ENCODE results near the gene ELL. TPM values are rescaled to one million over a fixed set of nuclear protein-coding genes. Genes with fewer than 3 reads are reported as not detected.

ELL gene
- total RNA-seq, 2 experiments from 2014 or later, result 46.2 to 46.8 TPM

GRCh38 chr19:18416778-18417249 lies 105.1 kb downstream of the ELL start:
- DNase-seq, result peak in 11 of 14 experiments; percentile 35 to 89 (median 57)
- peaks cover 11 to 30% of the 10 kb centered on the region in 2 experiments for H3K27me3 ChIP-seq (ENCODE audit: control insufficient read depth in 1 of 2, insufficient read depth in 2 of 2, low read length in 2 of 2)
- Mint-ChIP-seq H3K9me3 (no peaks in the 10 kb centered on the region), H3K36me3 (ENCODE audit: low read depth) (no peaks in the 10 kb centered on the region), H3K27me3 (peaks cover 48% of the 10 kb centered on the region), H3K4me3 (peak overlapping the region; percentile 84), H3K4me1 (ENCODE audit: low read depth) (peaks cover 66% of the 10 kb centered on the region), H3K27ac (peak overlapping the region; percentile 43)
- intact Hi-C loops (cut with DNase I, micrococcal nuclease), result loop anchor here in 1 of 2 experiments (5.0 kb wide), 2 partner anchors 75 to 90 kb away; partner anchors contain the start of gene PGPEP1
- ATAC-seq (ENCODE audit: poor library complexity), result peak; percentile 11
- peak overlapping the region; percentile 54 for H3K4me3 ChIP-seq (ENCODE audit: low read length)
- no peaks in the 10 kb centered on the region for H3K36me3 ChIP-seq (ENCODE audit: insufficient read depth, low read length)
- POLR2A ChIA-PET, result interaction anchor here (0.6 to 9.0 kb wide), 9 partner anchors 12 to 787 kb away, joined by 3 to 97 read pairs (median 4); partner anchors contain the start of genes JUND, LSM4, NR2C2AP and RAB3A
- peak overlapping the region in 1 of 2 donors; percentile 67 for H3K27ac ChIP-seq (ENCODE audit: low read depth in 1 of 2, low read length in 2 of 2)
- H3K4me1 ChIP-seq (ENCODE audit: insufficient read depth, low read length), result peaks cover 72% of the 10 kb centered on the region
- no peak for TF ChIP-seq CTCF (IDR thresholded peaks at IDR 0.05)
- H3K9me3 ChIP-seq (ENCODE audit: control insufficient read depth in 1 of 2, insufficient read depth in 1 of 2, low read length in 2 of 2), result no peaks in the 10 kb centered on the region
- CTCF ChIA-PET, result interaction anchor here (1.0 to 5.7 kb wide), 4 partner anchors 28 to 139 kb away, joined by 3 to 32 read pairs (median 4); no protein-coding TSS in a partner anchor

GRCh38 chr19:18415178-18415867 lies 106.5 kb downstream of the ELL start:
- peaks cover 52% of the 10 kb centered on the region for H3K27me3 Mint-ChIP-seq
- intact Hi-C loops (cut with DNase I, micrococcal nuclease), result loop anchor here in 1 of 2 experiments (5.0 kb wide), 2 partner anchors 73 to 88 kb away; partner anchors contain the start of gene PGPEP1
- ChIA-PET POLR2A (interaction anchor here (0.5 to 9.0 kb wide), 5 partner anchors 14 to 211 kb away, joined by 3 to 97 read pairs (median 6); partner anchors contain the start of genes JUND, LSM4 and RAB3A), CTCF (interaction anchor here (0.6 to 6.7 kb wide), 5 partner anchors 26 to 137 kb away, joined by 3 to 53 read pairs (median 5); no protein-coding TSS in a partner anchor)
- no peaks in the 10 kb centered on the region for H3K36me3 ChIP-seq (ENCODE audit: insufficient read depth, low read length)
- H3K27ac Mint-ChIP-seq, result no peak overlapping the region
- H3K9me3 Mint-ChIP-seq, result no peaks in the 10 kb centered on the region
- H3K4me3 Mint-ChIP-seq, result peak overlapping the region; percentile 67
- peaks cover 63% of the 10 kb centered on the region for H3K4me1 ChIP-seq (ENCODE audit: insufficient read depth, low read length)
- H3K27me3 ChIP-seq (ENCODE audit: control insufficient read depth in 1 of 2, insufficient read depth in 2 of 2, low read length in 2 of 2), result peaks cover 11 to 30% of the 10 kb centered on the region in 2 experiments
- no peak overlapping the region for H3K4me3 ChIP-seq (ENCODE audit: low read length)
- H3K4me1 Mint-ChIP-seq (ENCODE audit: low read depth), result peaks cover 58% of the 10 kb centered on the region
- no peak for TF ChIP-seq CTCF (IDR thresholded peaks at IDR 0.05)
- peak in 2 of 14 experiments; percentile 27 to 47 for DNase-seq
- no peaks in the 10 kb centered on the region for H3K36me3 Mint-ChIP-seq (ENCODE audit: low read depth)
- H3K9me3 ChIP-seq (ENCODE audit: control insufficient read depth in 1 of 2, insufficient read depth in 1 of 2, low read length in 2 of 2), result no peaks in the 10 kb centered on the region
- no peak for ATAC-seq (ENCODE audit: poor library complexity)
- H3K27ac ChIP-seq (ENCODE audit: low read depth in 1 of 2, low read length in 2 of 2), result no peak overlapping the region

- H3K4me1 ChIP-seq (ENCODE audit: insufficient read depth, low read length), result peaks cover 58% of the 10 kb centered on the region
- no peak overlapping the region for H3K4me3 ChIP-seq (ENCODE audit: low read length)
- intact Hi-C loops (cut with DNase I, micrococcal nuclease), result loop anchor here in 1 of 2 experiments (5.0 kb wide), 3 partner anchors 72 to 162 kb away; partner anchors contain the start of gene PGPEP1
- TF ChIP-seq CTCF (IDR thresholded peaks at IDR 0.05), result no peak
- Mint-ChIP-seq H3K9me3 (no peaks in the 10 kb centered on the region), H3K4me3 (peak overlapping the region; percentile 45), H3K4me1 (ENCODE audit: low read depth) (peaks cover 54% of the 10 kb centered on the region), H3K27me3 (peaks cover 52% of the 10 kb centered on the region), H3K27ac (no peak overlapping the region), H3K36me3 (ENCODE audit: low read depth) (no peaks in the 10 kb centered on the region)
- ATAC-seq (ENCODE audit: poor library complexity) (no peak), DNase-seq (peak in 3 of 14 experiments; percentile 21 to 54 (median 40))
- H3K27ac ChIP-seq (ENCODE audit: low read depth in 1 of 2, low read length in 2 of 2), result no peak overlapping the region
- ChIA-PET POLR2A (interaction anchor here (0.5 to 9.0 kb wide), 4 partner anchors 15 to 134 kb away, joined by 3 to 97 read pairs (median 6); partner anchors contain the start of genes JUND and LSM4), CTCF (interaction anchor here (0.6 to 6.7 kb wide), 3 partner anchors 25 to 105 kb away, joined by 3 to 53 read pairs (median 5); no protein-coding TSS in a partner anchor)
- H3K9me3 ChIP-seq (ENCODE audit: control insufficient read depth in 1 of 2, insufficient read depth in 1 of 2, low read length in 2 of 2), result no peaks in the 10 kb centered on the region
- no peaks in the 10 kb centered on the region for H3K36me3 ChIP-seq (ENCODE audit: insufficient read depth, low read length)
- peaks cover 11 to 30% of the 10 kb centered on the region in 2 experiments for H3K27me3 ChIP-seq (ENCODE audit: control insufficient read depth in 1 of 2, insufficient read depth in 2 of 2, low read length in 2 of 2)
Measured at GRCh38 chr19:18414504-18415177, 107.2 kb downstream of the ELL start.

All from CD4-positive, alpha-beta T cell (primary cell).